22Rv1 (cell line): ENCODE data around the gene SWSAP1.

Experiments
- CTCF ChIP-seq: fragments of 450-650 bp; IDR thresholded peaks from 2 replicates; pipeline ENCODE4 v1.5.1; 2017; ENCODE audit warnings: mild to moderate bottlenecking
- ZFX ChIP-seq: fragments of 450-650 bp; IDR thresholded peaks from 2 replicates; pipeline ENCODE4 v1.6.1; 2017; ENCODE audit warnings: antibody characterized with exemption, borderline replicate concordance

- no peak for TF ChIP-seq CTCF
- no peak for TF ChIP-seq ZFX
Observed at GRCh38 chr19:11364296-11364904, 10.1 kb upstream of the SWSAP1 start.
